Measurements from ENCODE around the gene SYNE2. TPM values are rescaled to one million over a fixed set of nuclear protein-coding genes. Genes with fewer than 3 reads are reported as not detected.

The SYNE2 gene
- total and polyA plus RNA-seq, 12 donors: 43.6 to 205 (median 103) TPM

GRCh38 chr14:63928744-63929174, 76.0 kb downstream of the SYNE2 start:
- ATAC-seq (peak in 4 of 8 donors; percentile 24 to 75 (median 56)), DNase-seq (no peak)
- Histone ChIP-seq H3K9me3 (peaks cover 0 to 14% (median 0%) of the 10 kb centered on the region in 11 donors), H3K4me3 (no peak overlapping the region), H3K4me1 (peaks cover 0 to 42% (median 8%) of the 10 kb centered on the region in 9 donors), H3K36me3 (no peaks in the 10 kb centered on the region), H3K27ac (peak overlapping the region in 5 of 10 donors; percentile 4 to 68 (median 52)), H3K27me3 (no peaks in the 10 kb centered on the region)
- TF ChIP-seq CTCF (IDR thresholded peaks at IDR 0.05): no peak
- intact Hi-C loops (cut with DNase I): no loop called here
- 40 to 51% methylated on average over 3 of the region's 3 CpGs for WGBS, 2 donors

GRCh38 chr14:63933110-63933509, 80.3 kb downstream of the SYNE2 start:
- no peaks in the 10 kb centered on the region for H3K9me3 ChIP-seq
- ATAC-seq (peak in 1 of 8 donors; percentile 43), DNase-seq (no peak)
- H3K27ac ChIP-seq: peak overlapping the region in 5 of 10 donors; percentile 21 to 61 (median 37)
- H3K36me3 ChIP-seq: no peaks in the 10 kb centered on the region
- intact Hi-C loops (cut with DNase I): loop anchor here in 1 of 10 donors (5.0 kb wide), 1 partner anchor 81 kb away; the partner anchor contains the start of gene SYNE2
- H3K4me3 ChIP-seq: peak overlapping the region in 1 of 10 donors; percentile 19
- no peak for TF ChIP-seq CTCF (IDR thresholded peaks at IDR 0.05)
- H3K27me3 ChIP-seq: no peaks in the 10 kb centered on the region
- peaks cover 0 to 31% (median 14%) of the 10 kb centered on the region in 9 donors for H3K4me1 ChIP-seq
- WGBS, 2 donors: 80 to 82% methylated on average over 3 of the region's 3 CpGs

- peak overlapping the region in 4 of 10 donors; percentile 21 to 61 (median 34) for H3K27ac ChIP-seq
- no peak for DNase-seq
- H3K27me3 ChIP-seq: no peaks in the 10 kb centered on the region
- no peaks in the 10 kb centered on the region for H3K36me3 ChIP-seq
- 64 to 78% methylated on average over 3 of the region's 3 CpGs for WGBS, 2 donors
- no peak for ATAC-seq
- no peak overlapping the region for H3K4me3 ChIP-seq
- intact Hi-C loops (cut with DNase I): loop anchor here in 1 of 10 donors (5.0 kb wide), 1 partner anchor 81 kb away; the partner anchor contains the start of gene SYNE2
- peaks cover 0 to 27% (median 8%) of the 10 kb centered on the region in 9 donors for H3K4me1 ChIP-seq
- TF ChIP-seq CTCF (IDR thresholded peaks at IDR 0.05): no peak
- H3K9me3 ChIP-seq: no peaks in the 10 kb centered on the region
Measured at GRCh38 chr14:63933711-63934110, 80.9 kb downstream of the SYNE2 start.

GRCh38 chr14:63938198-63939005, 85.6 kb downstream of the SYNE2 start:
- H3K9me3 ChIP-seq: no peaks in the 10 kb centered on the region
- 87 to 88% methylated on average over 9 of the region's 9 CpGs for WGBS, 2 donors
- no peak overlapping the region for H3K27ac ChIP-seq
- H3K27me3 ChIP-seq: no peaks in the 10 kb centered on the region
- no peak overlapping the region for H3K4me3 ChIP-seq
- no peak for TF ChIP-seq CTCF (IDR thresholded peaks at IDR 0.05)
- DNase-seq (no peak), ATAC-seq (peak in 1 of 8 donors; percentile 22)
- H3K36me3 ChIP-seq: peaks cover 0 to 36% (median 0%) of the 10 kb centered on the region in 9 donors
- intact Hi-C loops (cut with DNase I): loop anchor here in 1 of 10 donors (5.0 kb wide), 1 partner anchor 86 kb away; the partner anchor contains the start of gene SYNE2
- peaks cover 0 to 15% (median 4%) of the 10 kb centered on the region in 9 donors for H3K4me1 ChIP-seq
